Hepatocyte (in vitro differentiated cells): ENCODE measurements around the gene AKR1B1. TPM values are rescaled to one million over a fixed set of nuclear protein-coding genes. Genes with fewer than 3 reads are reported as not detected.

Experiments used
- DNase-seq: peaks from one replicate; pipeline ENCODE4 v3.0.0-alpha.2; 2016; ENCODE audit warnings: low spot score
- H2AFZ ChIP-seq: fragments of 200-600 bp; sonication (generic); 2 replicates; pipeline ENCODE4 v1.6.0; 2016; ENCODE audit warnings: antibody characterized with exemption, mild to moderate bottlenecking
- H3K27ac ChIP-seq: fragments of 200-600 bp; sonication (generic); 2 replicates; pipeline ENCODE4 v1.5.1; 2016; ENCODE audit warnings: mild to moderate bottlenecking
- H3K27me3 ChIP-seq: fragments of 200-600 bp; sonication (generic); 2 replicates; pipeline ENCODE4 v1.6.1; 2016
- H3K36me3 ChIP-seq: fragments of 200-600 bp; sonication (generic); replicated peaks from 2 replicates; pipeline ENCODE4 v1.5.1; 2016; ENCODE audit warnings: low read depth; ENCODE audit not compliant: insufficient read depth
- H3K4me1 ChIP-seq: fragments of 200-600 bp; sonication (generic); 2 replicates; pipeline ENCODE4 v1.5.1; 2016; ENCODE audit warnings: mild to moderate bottlenecking, moderate library complexity; ENCODE audit not compliant: insufficient read depth
- H3K4me2 ChIP-seq: fragments of 200-600 bp; sonication (generic); 2 replicates; pipeline ENCODE4 v1.6.0; 2016
- H3K4me3 ChIP-seq: fragments of 200-600 bp; sonication (generic); 2 replicates; pipeline ENCODE4 v1.5.1; 2016; ENCODE audit warnings: mild to moderate bottlenecking
- H3K79me2 ChIP-seq: fragments of 200-600 bp; sonication (generic); 2 replicates; pipeline ENCODE4 v1.6.0; 2017; ENCODE audit warnings: mild to moderate bottlenecking
- H3K9me2 ChIP-seq: fragments of 200-600 bp; sonication (generic); replicated peaks from 2 replicates; pipeline ENCODE4 v1.6.0; 2017; ENCODE audit warnings: mild to moderate bottlenecking; ENCODE audit not compliant: insufficient read depth
- H3K9me3 ChIP-seq: fragments of 200-600 bp; sonication (generic); 2 replicates; pipeline ENCODE4 v1.5.1; 2016; ENCODE audit warnings: low read depth, mild to moderate bottlenecking
- H4K20me1 ChIP-seq: fragments of 200-600 bp; sonication (generic); 2 replicates; pipeline ENCODE4 v1.6.0; 2016; ENCODE audit warnings: mild to moderate bottlenecking; ENCODE audit not compliant: insufficient read depth, poor library complexity, severe bottlenecking
- CTCF ChIP-seq: fragments of 200-600 bp; sonication (generic); IDR thresholded peaks from 2 replicates; pipeline ENCODE4 v1.5.1; 2016; ENCODE audit warnings: antibody characterized with exemption, mild to moderate bottlenecking; ENCODE audit not compliant: poor library complexity
- EZH2 ChIP-seq: fragments of 200-600 bp; sonication (generic); IDR thresholded peaks from 2 replicates; pipeline ENCODE4 v1.6.1; 2016; ENCODE audit warnings: antibody characterized with exemption, mild to moderate bottlenecking, borderline replicate concordance
- EZH2phosphoT487 ChIP-seq: fragments of 200-600 bp; sonication (generic); IDR thresholded peaks from one replicate; pipeline ENCODE4 v1.6.1; 2018; ENCODE audit warnings: antibody characterized with exemption, mild to moderate bottlenecking, low read depth, moderate library complexity; ENCODE audit not compliant: unreplicated experiment, severe bottlenecking
- WGBS: methylation state at CpG from one replicate; pipeline ENCODE4 v1.1.6; 2016; ENCODE audit warnings: low lambda C conversion rate; ENCODE audit errors: missing lambda C conversion rate; 5-methylcytosine and 5-hydroxymethylcytosine counted together
- polyA plus RNA-seq: library from polyadenylated mRNA; unstranded; fragments of >200 nt; fragmentation: Nextera tagmentation; extraction: Ambion mirVana; gene quantifications from 2 replicates; pipeline ENCODE4 v1.2.1, GENCODE V29; 2016
- total RNA-seq: library from RNA; depleted of rRNA; stranded (reverse); fragments of >200 nt; gene quantifications from 2 replicates; pipeline ENCODE4 v1.2.3, GENCODE V29; 2014

Gene AKR1B1
- total and polyA plus RNA-seq, 2 experiments from 2014 or later, result 129 to 342 TPM

- no peaks in the 10 kb centered on the region for H4K20me1 ChIP-seq
- no peaks in the 10 kb centered on the region for H3K79me2 ChIP-seq
- no peaks in the 10 kb centered on the region for H3K4me1 ChIP-seq
- no peak overlapping the region for H3K4me3 ChIP-seq
- H2AFZ ChIP-seq, result no peak overlapping the region
- WGBS, result 96% methylated on average over 4 of the region's 4 CpGs
- TF ChIP-seq CTCF (no peak), EZH2 (no peak), EZH2phosphoT487 (no peak)
- H3K27me3 ChIP-seq, result no peaks in the 10 kb centered on the region
- H3K9me3 ChIP-seq, result no peaks in the 10 kb centered on the region
- no peak overlapping the region for H3K27ac ChIP-seq
- H3K4me2 ChIP-seq, result no peak overlapping the region
- no peaks in the 10 kb centered on the region for H3K9me2 ChIP-seq
- H3K36me3 ChIP-seq, result no peaks in the 10 kb centered on the region
- no peak for DNase-seq
Measured at GRCh38 chr7:134440476-134440875, 18.4 kb downstream of the AKR1B1 start.

- Histone ChIP-seq H3K27ac (no peak overlapping the region), H3K4me1 (no peaks in the 10 kb centered on the region), H3K4me3 (no peak overlapping the region), H3K79me2 (no peaks in the 10 kb centered on the region), H3K9me3 (no peaks in the 10 kb centered on the region), H3K36me3 (no peaks in the 10 kb centered on the region), H3K4me2 (no peak overlapping the region), H3K27me3 (no peaks in the 10 kb centered on the region), H3K9me2 (no peaks in the 10 kb centered on the region), H4K20me1 (no peaks in the 10 kb centered on the region), H2AFZ (no peak overlapping the region)
- 93% methylated on average over 8 of the region's 8 CpGs for WGBS
- TF ChIP-seq EZH2phosphoT487 (no peak), EZH2 (no peak), CTCF (no peak)
- DNase-seq, result no peak
Measured at GRCh38 chr7:134440067-134440466, 18.8 kb downstream of the AKR1B1 start.

DNA sequence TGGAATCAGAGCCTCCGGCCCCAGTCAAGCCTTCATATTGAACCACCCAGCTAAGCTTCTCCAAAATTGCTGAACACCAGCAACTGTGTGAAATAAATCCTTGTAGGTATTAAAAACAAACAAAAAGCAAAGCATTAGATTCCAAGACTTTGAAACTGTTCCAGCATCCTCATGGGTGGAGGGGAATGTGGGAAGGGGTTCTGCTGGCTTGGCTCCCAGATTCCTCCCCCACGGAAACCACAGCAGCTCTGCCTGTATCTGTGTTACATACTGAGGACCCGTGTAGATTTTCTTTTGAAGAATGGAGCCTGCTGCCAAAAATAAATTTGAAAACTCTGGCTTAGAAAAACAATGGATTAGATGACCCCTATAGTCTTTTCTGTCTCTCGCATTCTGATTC, 20.0 kb downstream of the AKR1B1 start:
- H3K9me3 ChIP-seq, result no peaks in the 10 kb centered on the region
- no peaks in the 10 kb centered on the region for H3K27me3 ChIP-seq
- no peak overlapping the region for H3K4me3 ChIP-seq
- H3K36me3 ChIP-seq, result no peaks in the 10 kb centered on the region
- H3K27ac ChIP-seq, result no peak overlapping the region
- 95% methylated on average over 4 of the region's 4 CpGs for WGBS
- DNase-seq, result no peak
- H4K20me1 ChIP-seq, result no peaks in the 10 kb centered on the region
- no peak for TF ChIP-seq EZH2
- H3K4me1 ChIP-seq, result no peaks in the 10 kb centered on the region
- H3K79me2 ChIP-seq, result no peaks in the 10 kb centered on the region
- H2AFZ ChIP-seq, result no peak overlapping the region
- no peaks in the 10 kb centered on the region for H3K9me2 ChIP-seq
- H3K4me2 ChIP-seq, result no peak overlapping the region

DNA sequence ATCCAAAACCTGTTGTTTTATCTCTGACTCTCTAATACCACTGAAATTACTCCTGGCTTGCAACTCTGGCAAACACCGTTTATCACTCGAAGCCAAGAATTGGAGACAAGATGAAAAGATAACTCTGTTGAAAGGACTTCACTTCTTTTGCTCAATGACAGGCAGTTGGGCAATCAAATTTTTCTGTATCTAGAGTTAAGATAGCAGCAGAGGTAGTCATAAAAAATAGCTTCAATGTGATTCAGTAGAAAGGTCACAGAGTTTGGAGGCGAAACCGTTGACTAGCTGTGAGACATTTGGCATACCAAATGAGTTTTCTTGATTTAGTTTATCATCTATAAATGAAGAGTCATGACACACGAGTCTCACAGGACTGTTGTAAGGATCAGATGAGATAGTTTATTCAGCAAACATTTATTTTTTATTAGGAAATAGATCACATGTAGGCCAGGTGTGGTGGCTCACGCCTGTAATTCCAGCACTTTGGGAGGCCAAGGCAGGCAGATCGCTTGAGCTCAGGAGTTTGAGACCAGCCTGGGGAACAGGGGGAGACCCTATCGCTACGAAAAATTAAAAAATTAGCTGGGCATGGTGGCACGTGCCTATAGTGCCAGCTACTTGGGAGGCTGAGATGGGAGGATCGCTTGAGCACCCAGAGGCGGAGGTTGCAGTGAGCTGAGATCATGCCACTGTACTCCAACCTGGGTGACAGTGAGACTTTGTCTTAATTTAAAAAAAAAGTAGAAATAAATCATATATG, 23.6 kb downstream of the AKR1B1 start:
- no peaks in the 10 kb centered on the region for H4K20me1 ChIP-seq
- 83% methylated on average over 12 of the region's 12 CpGs for WGBS
- no peak overlapping the region for H3K4me2 ChIP-seq
- no peaks in the 10 kb centered on the region for H3K79me2 ChIP-seq
- no peaks in the 10 kb centered on the region for H3K9me2 ChIP-seq
- H3K9me3 ChIP-seq, result no peaks in the 10 kb centered on the region
- H3K4me1 ChIP-seq, result no peaks in the 10 kb centered on the region
- peak overlapping the region; percentile 44 for H3K27ac ChIP-seq
- H3K36me3 ChIP-seq, result no peaks in the 10 kb centered on the region
- no peak for DNase-seq
- H3K27me3 ChIP-seq, result no peaks in the 10 kb centered on the region
- no peak for TF ChIP-seq CTCF
- no peak for TF ChIP-seq EZH2phosphoT487
- TF ChIP-seq EZH2, result no peak
- H2AFZ ChIP-seq, result no peak overlapping the region
- no peak overlapping the region for H3K4me3 ChIP-seq
